OCI-LY3 (cell line): ENCODE results near the gene KIAA1328.

Experiments
- H2AFZ ChIP-seq: fragments of 200-600, 300-600 bp; shearing (Covaris generic); 2 replicates; pipeline ENCODE4 v1.6.0; 2014; ENCODE audit warnings: antibody characterized with exemption, low read depth, low read length
- H3K27ac ChIP-seq: fragments of 200-600, 300-600 bp; sonication (generic); 2 replicates; pipeline ENCODE4 v1.5.1; 2014; ENCODE audit warnings: mild to moderate bottlenecking, low read length, moderate library complexity, mixed read lengths
- H3K27me3 ChIP-seq: fragments of 200-600, 300-600 bp; sonication (generic); 2 replicates; pipeline ENCODE4 v1.6.1; 2014; ENCODE audit warnings: low read depth, low read length, mixed read lengths
- H3K36me3 ChIP-seq: fragments of 200-600, 300-600 bp; sonication (generic); replicated peaks from 2 replicates; pipeline ENCODE3; 2014; ENCODE audit warnings: low read depth, low read length, mixed read lengths
- H3K4me1 ChIP-seq: fragments of 300-600, 200-600 bp; sonication (generic); 2 replicates; pipeline ENCODE4 v1.6.1; 2014; ENCODE audit warnings: low read length, mixed read lengths
- H3K4me2 ChIP-seq: fragments of 200-600, 300-600 bp; sonication (generic); 2 replicates; pipeline ENCODE4 v1.6.1; 2014; ENCODE audit warnings: low read length, mixed read lengths
- H3K4me3 ChIP-seq: fragments of 300-600, 200-600 bp; sonication (generic); 2 replicates; pipeline ENCODE4 v1.5.1; 2014; ENCODE audit warnings: antibody characterized with exemption, mild to moderate bottlenecking, low read length, moderate library complexity
- H3K79me2 ChIP-seq: fragments of 300-600, 200-600 bp; shearing (Covaris generic); 2 replicates; pipeline ENCODE4 v1.6.1; 2014; ENCODE audit warnings: mild to moderate bottlenecking, low read length, mixed read lengths
- H3K9ac ChIP-seq: fragments of 300-600, 200-600 bp; shearing (Covaris generic); 2 replicates; pipeline ENCODE4 v1.6.0; 2014; ENCODE audit warnings: mild to moderate bottlenecking, low read length, moderate library complexity
- H3K9me3 ChIP-seq: fragments of 200-600, 300-600 bp; shearing (Covaris generic); 2 replicates; pipeline ENCODE4 v1.6.1; 2014; ENCODE audit warnings: low read length, mixed read lengths; ENCODE audit not compliant: insufficient read depth
- H4K20me1 ChIP-seq: fragments of 200-600, 300-600 bp; sonication (generic); 2 replicates; pipeline ENCODE4 v1.6.1; 2016; ENCODE audit warnings: low read length, mixed read lengths; ENCODE audit not compliant: insufficient read depth
- EZH2phosphoT487 ChIP-seq: fragments of 200-600 bp; shearing (Covaris generic); IDR thresholded peaks from 2 replicates; pipeline ENCODE4 v1.6.1; 2018; ENCODE audit warnings: antibody characterized with exemption, mixed run types, low read depth
- TF ChIP-seq, protein P1 (sequence below): fragments of 200-600, 300-600 bp; sonication (generic); IDR thresholded peaks from 2 replicates; pipeline ENCODE4 v1.5.1; 2014; ENCODE audit warnings: antibody characterized with exemption, low read length, low read depth

The KIAA1328 gene

DNA sequence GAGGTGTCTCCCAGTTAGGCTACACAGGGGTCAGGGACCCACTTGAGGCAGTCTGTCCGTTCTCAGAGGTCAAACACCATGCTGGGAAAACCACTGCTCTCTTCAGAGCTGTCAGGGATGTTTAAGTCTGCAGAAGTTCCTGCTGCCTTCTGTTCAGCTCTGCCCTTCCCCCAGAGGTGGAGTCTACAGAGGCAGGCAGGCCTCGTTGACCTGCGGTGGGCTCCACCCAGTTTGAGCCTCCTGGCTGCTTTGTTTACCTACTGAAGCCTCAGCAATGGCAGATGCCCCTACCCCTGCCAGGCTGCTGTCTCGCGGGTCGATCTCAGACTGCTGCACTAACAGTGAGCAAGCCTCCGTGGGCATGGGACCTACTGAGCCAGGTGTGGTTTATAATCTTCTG is 390.3 kb downstream of the KIAA1328 start:
- H3K27ac ChIP-seq = no peak overlapping the region
- no peak overlapping the region for H3K4me2 ChIP-seq
- H3K79me2 ChIP-seq = no peaks in the 10 kb centered on the region
- TF ChIP-seq, protein P1, sequence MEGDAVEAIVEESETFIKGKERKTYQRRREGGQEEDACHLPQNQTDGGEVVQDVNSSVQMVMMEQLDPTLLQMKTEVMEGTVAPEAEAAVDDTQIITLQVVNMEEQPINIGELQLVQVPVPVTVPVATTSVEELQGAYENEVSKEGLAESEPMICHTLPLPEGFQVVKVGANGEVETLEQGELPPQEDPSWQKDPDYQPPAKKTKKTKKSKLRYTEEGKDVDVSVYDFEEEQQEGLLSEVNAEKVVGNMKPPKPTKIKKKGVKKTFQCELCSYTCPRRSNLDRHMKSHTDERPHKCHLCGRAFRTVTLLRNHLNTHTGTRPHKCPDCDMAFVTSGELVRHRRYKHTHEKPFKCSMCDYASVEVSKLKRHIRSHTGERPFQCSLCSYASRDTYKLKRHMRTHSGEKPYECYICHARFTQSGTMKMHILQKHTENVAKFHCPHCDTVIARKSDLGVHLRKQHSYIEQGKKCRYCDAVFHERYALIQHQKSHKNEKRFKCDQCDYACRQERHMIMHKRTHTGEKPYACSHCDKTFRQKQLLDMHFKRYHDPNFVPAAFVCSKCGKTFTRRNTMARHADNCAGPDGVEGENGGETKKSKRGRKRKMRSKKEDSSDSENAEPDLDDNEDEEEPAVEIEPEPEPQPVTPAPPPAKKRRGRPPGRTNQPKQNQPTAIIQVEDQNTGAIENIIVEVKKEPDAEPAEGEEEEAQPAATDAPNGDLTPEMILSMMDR = no peak
- TF ChIP-seq EZH2phosphoT487 = no peak
- no peak overlapping the region for H3K4me3 ChIP-seq
- no peak overlapping the region for H3K9ac ChIP-seq
- H2AFZ ChIP-seq = no peak overlapping the region
- no peaks in the 10 kb centered on the region for H3K4me1 ChIP-seq
- no peaks in the 10 kb centered on the region for H3K27me3 ChIP-seq
- no peaks in the 10 kb centered on the region for H4K20me1 ChIP-seq
- H3K36me3 ChIP-seq = no peaks in the 10 kb centered on the region
- H3K9me3 ChIP-seq = no peaks in the 10 kb centered on the region

DNA sequence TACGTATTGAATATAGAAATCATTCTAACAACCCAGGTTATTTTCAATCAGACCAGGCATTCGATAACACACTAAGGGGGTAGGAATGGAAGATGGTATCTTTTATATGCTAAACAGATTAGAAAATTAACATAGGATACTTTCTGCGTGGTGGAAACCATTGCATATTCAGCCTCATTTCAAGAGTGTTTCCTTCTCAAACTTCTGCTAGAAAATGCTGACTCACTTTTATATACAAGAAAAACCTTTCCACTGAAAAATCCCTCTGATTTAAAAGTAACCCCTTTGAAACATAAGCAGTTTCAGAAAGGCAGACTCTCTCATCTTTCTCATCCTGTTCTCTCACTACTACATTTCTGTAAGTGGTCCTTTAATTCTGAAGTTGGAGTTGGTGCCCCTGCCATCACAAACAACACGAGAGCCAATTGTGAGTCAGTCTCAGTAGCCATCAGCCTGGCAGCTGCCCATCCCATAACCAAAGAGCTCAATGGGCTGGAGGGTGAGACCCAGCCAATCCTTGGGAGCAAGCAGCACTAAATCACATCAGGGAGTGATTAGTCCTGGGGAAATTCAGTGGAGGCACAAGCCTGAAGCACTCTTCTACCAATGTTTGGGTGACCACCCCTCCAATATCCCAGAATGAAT is 393.5 kb downstream of the KIAA1328 start:
- no peak overlapping the region for H3K4me3 ChIP-seq
- no peak overlapping the region for H3K4me2 ChIP-seq
- no peaks in the 10 kb centered on the region for H3K79me2 ChIP-seq
- no peak overlapping the region for H3K27ac ChIP-seq
- TF ChIP-seq, protein P1 = no peak
- TF ChIP-seq EZH2phosphoT487 = no peak
- no peaks in the 10 kb centered on the region for H4K20me1 ChIP-seq
- H3K9ac ChIP-seq = no peak overlapping the region
- no peaks in the 10 kb centered on the region for H3K27me3 ChIP-seq
- H2AFZ ChIP-seq = no peak overlapping the region
- H3K9me3 ChIP-seq = no peaks in the 10 kb centered on the region
- no peaks in the 10 kb centered on the region for H3K4me1 ChIP-seq
- no peaks in the 10 kb centered on the region for H3K36me3 ChIP-seq

DNA sequence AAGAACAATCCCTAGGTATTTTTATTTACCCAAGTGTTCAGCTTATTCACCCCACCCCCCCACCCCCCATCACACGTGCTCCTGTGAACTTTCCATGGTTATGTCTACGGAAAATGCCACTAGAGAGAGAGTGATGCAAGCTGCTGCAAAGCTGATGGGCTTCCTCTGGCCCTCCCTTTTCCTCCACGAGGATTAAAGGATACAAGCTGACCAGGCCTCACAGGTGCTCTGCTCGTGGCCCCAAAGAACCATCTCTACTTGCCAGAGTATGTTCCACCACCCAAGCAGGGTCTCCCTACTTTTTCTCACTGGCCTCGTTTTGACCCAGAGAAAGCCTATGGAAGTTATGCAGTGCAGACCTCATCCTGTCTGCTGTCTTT is 394.1 kb downstream of the KIAA1328 start:
- no peaks in the 10 kb centered on the region for H4K20me1 ChIP-seq
- no peak overlapping the region for H3K4me3 ChIP-seq
- H3K27ac ChIP-seq = no peak overlapping the region
- TF ChIP-seq, protein P1 = no peak
- no peak for TF ChIP-seq EZH2phosphoT487
- H3K4me1 ChIP-seq = no peaks in the 10 kb centered on the region
- H3K9ac ChIP-seq = no peak overlapping the region
- no peaks in the 10 kb centered on the region for H3K9me3 ChIP-seq
- no peaks in the 10 kb centered on the region for H3K27me3 ChIP-seq
- no peak overlapping the region for H2AFZ ChIP-seq
- no peaks in the 10 kb centered on the region for H3K79me2 ChIP-seq
- H3K36me3 ChIP-seq = no peaks in the 10 kb centered on the region
- no peak overlapping the region for H3K4me2 ChIP-seq

DNA sequence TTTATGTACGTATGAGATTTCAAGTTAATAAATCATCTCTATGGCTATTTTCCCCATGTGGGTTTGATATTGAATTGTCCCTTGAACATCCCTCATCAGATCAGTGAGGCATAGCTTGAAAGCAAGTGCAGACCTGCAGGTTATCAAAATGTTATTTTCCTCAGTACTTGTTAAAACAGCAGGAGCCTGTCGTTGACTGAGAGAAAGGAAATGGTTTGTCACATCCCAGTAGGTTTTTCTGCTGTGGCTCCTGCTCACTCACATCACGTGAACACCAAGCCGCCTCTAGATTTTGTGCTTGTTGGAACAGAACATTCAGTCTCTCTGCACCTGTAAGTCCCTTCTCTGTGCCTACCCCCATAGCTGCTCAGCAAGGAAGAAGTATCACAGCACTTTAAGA is 396.4 kb downstream of the KIAA1328 start:
- TF ChIP-seq, protein P1 = no peak
- TF ChIP-seq EZH2phosphoT487 = no peak
- Histone ChIP-seq H3K4me2 (no peak overlapping the region), H3K27ac (no peak overlapping the region), H4K20me1 (no peaks in the 10 kb centered on the region), H3K9ac (no peak overlapping the region), H3K36me3 (no peaks in the 10 kb centered on the region), H2AFZ (no peak overlapping the region), H3K4me3 (no peak overlapping the region), H3K4me1 (peaks cover 2% of the 10 kb centered on the region; the same call in 1 of the 2 replicates), H3K27me3 (no peaks in the 10 kb centered on the region), H3K9me3 (no peaks in the 10 kb centered on the region), H3K79me2 (no peaks in the 10 kb centered on the region)
